HepG2 (cell line): ENCODE data around the gene CNOT2. TPM values are rescaled to one million over a fixed set of nuclear protein-coding genes. Genes with fewer than 3 reads are reported as not detected.

ENCODE experiments used
- ATAD3A ChIP-seq: sonication (generic); formaldehyde crosslinking; IDR thresholded peaks from 2 replicates; pipeline ENCODE4 v1.4.0; 2020; ENCODE audit warnings: missing genetic modification reagents
- ATF3 ChIP-seq: sonication (generic); formaldehyde crosslinking; IDR thresholded peaks from 2 replicates; pipeline ENCODE4 v1.4.0; 2020; ENCODE audit warnings: missing genetic modification reagents
- BRD4 ChIP-seq: sonication (generic); formaldehyde crosslinking; IDR thresholded peaks from 2 replicates; pipeline ENCODE4 v1.4.0; 2020; ENCODE audit warnings: missing genetic modification reagents
- CCAR2 ChIP-seq: fragments of 200-400 bp; formaldehyde crosslinking; optimal IDR thresholded peaks from 2 replicates; pipeline ENCODE3; 2018; ENCODE audit warnings: low read depth, mild to moderate bottlenecking, low read length, moderate library complexity
- DMTF1 ChIP-seq: sonication (generic); formaldehyde crosslinking; IDR thresholded peaks from 2 replicates; pipeline ENCODE4 v1.4.0; 2020; ENCODE audit warnings: mild to moderate bottlenecking, missing genetic modification reagents
- FOXJ3 ChIP-seq: sonication (generic); formaldehyde crosslinking; IDR thresholded peaks from 2 replicates; pipeline ENCODE4 v1.4.0; 2020; ENCODE audit warnings: missing genetic modification reagents, mild to moderate bottlenecking, borderline replicate concordance
- GZF1 ChIP-seq: sonication (generic); formaldehyde crosslinking; IDR thresholded peaks from 2 replicates; pipeline ENCODE4 v1.5.1; 2020; ENCODE audit warnings: mild to moderate bottlenecking, missing genetic modification reagents
- KDM6A ChIP-seq: IDR thresholded peaks from 2 replicates; pipeline ENCODE4 v1.6.1; 2016; ENCODE audit warnings: low read depth
- LBX2 ChIP-seq: sonication (generic); formaldehyde crosslinking; IDR thresholded peaks from 2 replicates; pipeline ENCODE4 v1.5.0; 2020; ENCODE audit warnings: missing genetic modification reagents, mild to moderate bottlenecking, borderline replicate concordance
- NR2C2 ChIP-seq: sonication (generic); formaldehyde crosslinking; IDR thresholded peaks from 2 replicates; pipeline ENCODE4 v1.4.0; 2020; ENCODE audit warnings: missing genetic modification reagents, mild to moderate bottlenecking, moderate library complexity, borderline replicate concordance
- RARA ChIP-seq: IDR thresholded peaks from 2 replicates; pipeline ENCODE4 v1.6.1; 2016; ENCODE audit warnings: missing genetic modification reagents, missing compliant biosample characterization
- RBAK ChIP-seq: sonication (generic); formaldehyde crosslinking; IDR thresholded peaks from 2 replicates; pipeline ENCODE4 v1.5.1; 2020; ENCODE audit warnings: mild to moderate bottlenecking, missing genetic modification reagents
- RFX3 ChIP-seq: IDR thresholded peaks from 2 replicates; pipeline ENCODE4 v1.6.1; 2016; ENCODE audit warnings: missing biosample characterization, missing genetic modification reagents
- YEATS4 ChIP-seq: sonication (generic); formaldehyde crosslinking; IDR thresholded peaks from 2 replicates; pipeline ENCODE4 v1.4.0; 2020; ENCODE audit warnings: missing genetic modification reagents, borderline replicate concordance
- ZHX2 ChIP-seq, 2 experiments: sonication (generic) in 1 of 2; formaldehyde crosslinking in 1 of 2; IDR thresholded peaks; 2 replicates each; pipeline versions ENCODE4 v1.6.1 to v1.9.0; 2014 to 2022; ENCODE audit warnings: antibody characterized with exemption in 1 of 2, borderline replicate concordance in 1 of 2, inconsistent platforms in 1 of 2, low read depth in 1 of 2, missing genetic modification reagents in 1 of 2
- ZMAT5 ChIP-seq: sonication (generic); formaldehyde crosslinking; IDR thresholded peaks from 2 replicates; pipeline ENCODE4 v1.5.0; 2020; ENCODE audit warnings: mild to moderate bottlenecking, low read depth, missing genetic modification reagents, borderline replicate concordance
- ZNF3 ChIP-seq: IDR thresholded peaks from 2 replicates; pipeline ENCODE4 v1.7.0; 2017; ENCODE audit warnings: inconsistent platforms
- ZNF546 ChIP-seq: sonication (generic); formaldehyde crosslinking; conservative IDR thresholded peaks from 2 replicates; pipeline ENCODE4 v1.8.1; 2023; ENCODE audit warnings: mild to moderate bottlenecking, missing genetic modification reagents
- ZSCAN22 ChIP-seq: sonication (generic); formaldehyde crosslinking; IDR thresholded peaks from 2 replicates; pipeline ENCODE4 v1.4.0; 2020; ENCODE audit warnings: mild to moderate bottlenecking, missing genetic modification reagents
- polyA plus RNA-seq, 8 experiments: library from polyadenylated mRNA; depleted of rRNA in 3 of 8; stranded (reverse) in 7 of 8; unstranded in 1 of 8; fragments of >200 nt; fragmentation: Illumina TruSeq in 4 of 8; extraction: Trizol in 4 of 8; gene quantifications; 2 replicates each; pipeline versions ENCODE4 v1.2.1 to v1.2.3, GENCODE V29; 2011 to 2016; ENCODE audit warnings: low read depth in 4 of 8, missing spikeins in 1 of 8, mixed read lengths in 1 of 8; ENCODE audit not compliant: insufficient read depth in 1 of 8
- total RNA-seq, 5 experiments: library from RNA; depleted of rRNA; stranded (reverse); fragments of >200 nt; fragmentation: Illumina TruSeq; extraction: Trizol; gene quantifications; 2 replicates each; pipeline ENCODE4 v1.2.3, GENCODE V29; 2016; ENCODE audit warnings: low read depth in 1 of 5

Gene CNOT2
- total and polyA plus RNA-seq, 2 of the 13 experiments (the other 11 are each of a cell fraction or from before 2014, with no cell fraction given), result 54.5 to 76.6 TPM

GRCh38 chr12:70242695-70243509 is at the start of gene CNOT2 (continued):
- peak; percentile 88 for TF ChIP-seq ZHX2 (IDR thresholded peaks at IDR 0.05; ENCODE audit: low read depth)
- peak; percentile 45; the same call in 1 of the 2 replicates for TF ChIP-seq ZHX2 (CRISPR knock-in tag; IDR thresholded peaks at IDR 0.05; ENCODE audit: borderline replicate concordance)
- no peak for TF ChIP-seq GZF1 (CRISPR knock-in tag)
- TF ChIP-seq ZNF546 (CRISPR knock-in tag), result no peak; the same call in 1 of the 2 replicates
- TF ChIP-seq ATAD3A (CRISPR knock-in tag), result no peak
- TF ChIP-seq RFX3, result no peak
- no peak for TF ChIP-seq FOXJ3 (CRISPR knock-in tag)
- TF ChIP-seq DMTF1, result no peak
- no peak; the same call in 1 of the 2 replicates for TF ChIP-seq LBX2 (CRISPR knock-in tag)
- no peak for TF ChIP-seq ZSCAN22 (CRISPR knock-in tag)
- TF ChIP-seq ATF3, result no peak; the same call in 1 of the 2 replicates
- TF ChIP-seq CCAR2, result no peak
- TF ChIP-seq BRD4 (CRISPR knock-in tag), result peak; percentile 14; the same call in 1 of the 2 replicates
- no peak for TF ChIP-seq RBAK (CRISPR knock-in tag)
- peak; percentile 88 for TF ChIP-seq RARA (CRISPR knock-in tag)
- peak; percentile 99 for TF ChIP-seq NR2C2 (CRISPR knock-in tag)
- TF ChIP-seq ZMAT5 (CRISPR knock-in tag), result no peak
- peak; percentile 93 for TF ChIP-seq YEATS4
- TF ChIP-seq KDM6A (CRISPR knock-in tag), result no peak
- TF ChIP-seq ZNF3 (CRISPR knock-in tag), result peak; percentile 51; the same call in 1 of the 2 replicates
